Breast epithelium (tissue), 4 donors: ENCODE measurements around the gene JAGN1. TPM values are rescaled to one million over a fixed set of nuclear protein-coding genes. Genes with fewer than 3 reads are reported as not detected.
"Not testable (repeated sequence)": the region's sequence is repeated elsewhere in the genome, so short reads cannot be mapped to it uniquely, and the experiment has no call there.

ENCODE experiments used
- DNase-seq, 2 donors: peaks; one replicate each; pipeline ENCODE4 v3.0.0-alpha.2; 2019; ENCODE audit warnings: low spot score in 2 of 2
- H3K27ac ChIP-seq, 2 donors: fragments of 200-600 bp; sonication (generic) in 1 of 2; one replicate each; pipeline ENCODE4 v1.5.1; 2016 to 2019; ENCODE audit warnings: mild to moderate bottlenecking in 1 of 2
- H3K27me3 ChIP-seq, 2 donors: fragments of 200-600 bp; sonication (generic) in 1 of 2; one replicate each; pipeline versions ENCODE4 v1.5.1 to v1.6.0; 2017 to 2019; ENCODE audit warnings: control low read depth in 1 of 2, mild to moderate bottlenecking in 1 of 2
- H3K36me3 ChIP-seq: fragments of 200-600 bp; one replicate; pipeline ENCODE4 v1.5.1; 2019
- H3K4me1 ChIP-seq, 2 donors: fragments of 200-600 bp; sonication (generic); one replicate each; pipeline ENCODE4 v1.5.1; 2016 to 2019; ENCODE audit warnings: control low read depth in 1 of 2
- H3K4me3 ChIP-seq, 3 donors: fragments of 200-600 bp; sonication (generic); 1 replicate in 2 of 3; 2 replicates in 1 of 3; pipeline ENCODE4 v1.5.1; 2016 to 2019; ENCODE audit warnings: mild to moderate bottlenecking in 3 of 3, moderate library complexity in 2 of 3
- H3K9me3 ChIP-seq, 2 donors: fragments of 200-600 bp; sonication (generic) in 1 of 2; one replicate each; pipeline ENCODE4 v1.5.1; 2016 to 2019; ENCODE audit warnings: control low read depth in 1 of 2
- POLR2A ChIP-seq: fragments of 450-650 bp; IDR thresholded peaks from one replicate; pipeline ENCODE4 v1.6.1; 2016; ENCODE audit warnings: antibody characterized with exemption, mild to moderate bottlenecking, moderate library complexity
- POLR2AphosphoS5 ChIP-seq, 3 donors: sonication (generic); formaldehyde crosslinking; IDR thresholded peaks; one replicate each; pipeline ENCODE4 v1.6.1; 2017; ENCODE audit warnings: antibody characterized with exemption in 3 of 3
- intact Hi-C: fragments of 100-400 bp; cut with DNase I; formaldehyde crosslinking; loops from one replicate; pipeline ENCODE4 v1.15.1; 2023; ENCODE audit warnings: low total_unique reads
- total RNA-seq, 3 donors: library from RNA; depleted of rRNA; stranded (reverse); fragments of >200 nt; gene quantifications; one replicate each; pipeline ENCODE4 v1.1.0, GENCODE V29; 2016
- TF ChIP-seq, protein P1 (sequence below), 3 donors: fragments of 450-650 bp; IDR thresholded peaks; one replicate each; pipeline ENCODE4 v1.5.1; 2016 to 2017; ENCODE audit warnings: antibody characterized with exemption in 3 of 3, mild to moderate bottlenecking in 3 of 3, moderate library complexity in 3 of 3

Gene JAGN1
- total RNA-seq, 3 donors from 2014 or later = 34.1 to 73.1 (median 56.5) TPM

DNA sequence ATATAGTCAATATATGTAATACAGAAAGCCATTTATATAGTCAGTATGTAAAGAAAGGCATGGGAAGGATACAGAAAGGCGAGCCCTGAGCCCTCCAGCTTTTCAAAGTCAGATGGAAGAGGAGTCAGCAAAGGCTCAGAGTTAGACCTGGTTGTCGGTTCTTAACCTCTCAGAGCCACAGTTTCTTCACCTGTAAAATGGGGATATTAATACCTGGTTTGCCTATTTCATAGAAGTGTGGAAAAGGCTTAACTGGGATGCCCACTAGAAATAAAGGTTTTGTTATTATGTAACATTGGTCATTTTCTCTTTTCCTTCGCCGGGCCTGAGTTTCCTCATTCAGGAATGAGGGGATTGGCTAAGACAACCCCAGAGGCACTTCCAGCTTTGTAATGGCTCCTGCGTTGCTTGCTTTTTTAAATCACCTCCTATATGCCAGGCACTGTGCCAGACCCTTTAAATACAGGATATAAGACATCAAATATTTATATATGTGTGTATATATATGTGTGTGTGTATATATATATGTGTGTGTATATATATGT is 45.6 kb downstream of the JAGN1 start:
- peaks cover 0 to 20% of the 10 kb centered on the region in 2 donors for H3K4me1 ChIP-seq
- H3K27me3 ChIP-seq = no peaks in the 10 kb centered on the region
- H3K36me3 ChIP-seq = no peaks in the 10 kb centered on the region
- no peak overlapping the region for H3K27ac ChIP-seq
- intact Hi-C loops = no loop called here
- DNase-seq = no peak
- no peaks in the 10 kb centered on the region for H3K9me3 ChIP-seq
- TF ChIP-seq POLR2A (no peak), POLR2AphosphoS5 (IDR thresholded peaks at IDR 0.05) (no peak)
- TF ChIP-seq, protein P1, sequence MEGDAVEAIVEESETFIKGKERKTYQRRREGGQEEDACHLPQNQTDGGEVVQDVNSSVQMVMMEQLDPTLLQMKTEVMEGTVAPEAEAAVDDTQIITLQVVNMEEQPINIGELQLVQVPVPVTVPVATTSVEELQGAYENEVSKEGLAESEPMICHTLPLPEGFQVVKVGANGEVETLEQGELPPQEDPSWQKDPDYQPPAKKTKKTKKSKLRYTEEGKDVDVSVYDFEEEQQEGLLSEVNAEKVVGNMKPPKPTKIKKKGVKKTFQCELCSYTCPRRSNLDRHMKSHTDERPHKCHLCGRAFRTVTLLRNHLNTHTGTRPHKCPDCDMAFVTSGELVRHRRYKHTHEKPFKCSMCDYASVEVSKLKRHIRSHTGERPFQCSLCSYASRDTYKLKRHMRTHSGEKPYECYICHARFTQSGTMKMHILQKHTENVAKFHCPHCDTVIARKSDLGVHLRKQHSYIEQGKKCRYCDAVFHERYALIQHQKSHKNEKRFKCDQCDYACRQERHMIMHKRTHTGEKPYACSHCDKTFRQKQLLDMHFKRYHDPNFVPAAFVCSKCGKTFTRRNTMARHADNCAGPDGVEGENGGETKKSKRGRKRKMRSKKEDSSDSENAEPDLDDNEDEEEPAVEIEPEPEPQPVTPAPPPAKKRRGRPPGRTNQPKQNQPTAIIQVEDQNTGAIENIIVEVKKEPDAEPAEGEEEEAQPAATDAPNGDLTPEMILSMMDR (IDR thresholded peaks at IDR 0.05) = no peak
- no peak overlapping the region for H3K4me3 ChIP-seq

DNA sequence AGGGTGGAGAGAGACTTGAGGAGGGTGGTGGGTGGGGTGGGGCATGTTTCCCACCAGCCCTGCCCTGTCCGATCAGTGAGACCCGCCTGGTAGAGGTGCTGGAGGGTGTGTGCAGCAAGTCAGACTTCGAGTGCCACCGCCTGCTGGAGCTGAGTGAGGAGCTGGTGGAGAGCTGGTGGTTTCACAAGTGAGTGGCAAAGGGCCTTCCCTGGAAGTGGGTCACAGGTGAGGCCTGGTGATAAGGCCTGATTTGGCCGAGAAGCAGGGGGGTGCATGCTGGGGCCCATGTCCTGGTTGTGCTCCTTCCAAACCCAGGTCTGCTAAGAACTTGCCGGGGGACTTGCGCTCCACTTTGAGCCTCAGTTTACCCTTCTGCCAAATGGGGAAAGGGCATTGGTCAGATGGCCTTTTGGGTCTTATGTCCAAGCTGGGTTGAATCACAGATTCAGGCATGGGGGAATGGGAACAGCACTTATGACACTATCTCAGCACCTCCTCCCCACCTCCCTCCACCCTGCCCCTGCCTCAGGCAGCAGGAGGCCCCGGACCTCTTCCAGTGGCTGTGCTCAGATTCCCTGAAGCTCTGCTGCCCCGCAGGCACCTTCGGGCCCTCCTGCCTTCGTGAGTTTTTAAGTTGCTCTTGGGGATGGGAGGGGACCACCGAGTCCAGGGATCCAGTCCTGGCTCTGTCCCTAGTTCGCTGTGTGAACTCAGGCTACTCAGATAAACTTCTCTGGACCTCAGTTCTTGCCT is 47.3 kb downstream of the JAGN1 start:
- no peak for DNase-seq
- TF ChIP-seq POLR2AphosphoS5 (IDR thresholded peaks at IDR 0.05) = no peak
- no peaks in the 10 kb centered on the region for H3K36me3 ChIP-seq
- H3K27ac ChIP-seq = no peak overlapping the region
- intact Hi-C loops = no loop called here
- H3K27me3 ChIP-seq = no peaks in the 10 kb centered on the region
- H3K4me3 ChIP-seq = no peak overlapping the region
- no peaks in the 10 kb centered on the region for H3K9me3 ChIP-seq
- peaks cover 0 to 20% of the 10 kb centered on the region in 2 donors for H3K4me1 ChIP-seq

DNA sequence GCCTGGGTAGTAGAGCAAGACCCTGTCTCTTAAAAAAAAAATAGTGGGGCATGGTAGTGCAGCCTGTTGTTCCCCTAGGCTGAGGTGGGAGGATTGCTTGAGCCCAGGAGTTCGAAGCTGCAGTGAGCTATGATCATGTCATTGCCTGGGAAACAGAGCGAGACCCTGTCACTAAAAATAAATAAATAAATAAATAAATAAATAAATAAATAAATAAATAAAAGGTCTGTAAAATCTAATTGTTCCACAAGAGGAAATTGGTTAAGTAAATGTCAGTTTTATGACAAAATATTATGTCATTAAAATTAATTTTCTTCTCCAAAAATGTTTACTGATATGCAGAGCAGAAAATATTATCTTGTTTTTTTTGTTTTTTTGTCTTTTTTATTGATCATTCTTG is 48.6 kb downstream of the JAGN1 start:
- intact Hi-C loops = no loop called here
- Histone ChIP-seq H3K4me3 (no peak overlapping the region), H3K27ac (no peak overlapping the region), H3K27me3 (no peaks in the 10 kb centered on the region), H3K9me3 (no peaks in the 10 kb centered on the region), H3K36me3 (no peaks in the 10 kb centered on the region), H3K4me1 (peaks cover 0 to 20% of the 10 kb centered on the region in 2 donors)
- no peak for DNase-seq
- TF ChIP-seq, protein P1 (IDR thresholded peaks at IDR 0.05) = no peak
- TF ChIP-seq POLR2A = no peak
- TF ChIP-seq POLR2AphosphoS5 (IDR thresholded peaks at IDR 0.05) = no peak

DNA sequence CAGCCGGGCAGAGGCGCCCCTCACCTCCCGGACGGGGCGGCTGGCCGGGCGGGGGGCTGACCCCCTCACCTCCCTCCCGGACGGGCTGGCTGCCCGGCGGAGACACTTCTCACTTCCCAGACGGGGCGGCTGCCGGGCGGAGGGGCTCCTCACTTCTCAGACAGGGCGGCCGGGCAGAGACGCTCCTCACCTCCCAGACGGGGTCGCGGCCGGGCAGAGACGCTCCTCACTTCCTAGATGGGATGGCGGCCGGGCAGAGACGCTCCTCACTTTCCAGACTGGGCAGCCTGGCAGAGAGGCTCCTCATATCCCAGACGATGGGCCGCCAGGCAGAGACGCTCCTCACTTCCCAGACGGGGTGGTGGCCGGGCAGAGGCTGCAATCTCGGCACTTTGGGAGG is 49.5 kb downstream of the JAGN1 start:
- H3K9me3 ChIP-seq, H3K36me3 ChIP-seq, DNase-seq, H3K27me3 ChIP-seq, H3K4me3 ChIP-seq, H3K27ac ChIP-seq: not testable (repeated sequence)
- H3K4me1 ChIP-seq = peaks cover 0 to 13% of the 10 kb centered on the region in 2 donors
- intact Hi-C loops = loop anchor here (10.0 kb wide), 1 partner anchor 95 kb away; the partner anchor contains the start of gene RPUSD3

DNA sequence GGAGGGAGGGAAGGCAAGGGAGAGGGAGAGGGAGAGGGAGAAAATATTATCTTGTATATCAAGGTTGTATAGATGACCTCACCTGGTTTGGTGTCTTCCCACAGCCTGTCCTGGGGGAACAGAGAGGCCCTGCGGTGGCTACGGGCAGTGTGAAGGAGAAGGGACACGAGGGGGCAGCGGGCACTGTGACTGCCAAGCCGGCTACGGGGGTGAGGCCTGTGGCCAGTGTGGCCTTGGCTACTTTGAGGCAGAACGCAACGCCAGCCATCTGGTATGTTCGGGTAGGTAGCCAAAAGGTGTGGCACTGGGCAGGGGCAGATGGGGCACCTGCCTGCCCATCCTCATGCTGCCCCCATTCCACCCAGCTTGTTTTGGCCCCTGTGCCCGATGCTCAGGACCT is 50.3 kb downstream of the JAGN1 start:
- intact Hi-C loops = loop anchor here (10.0 kb wide), 1 partner anchor 96 kb away; the partner anchor contains the start of gene RPUSD3
- no peak for DNase-seq
- peak overlapping the region in 1 of 2 donors; percentile 48 for H3K27ac ChIP-seq
- TF ChIP-seq POLR2AphosphoS5 (IDR thresholded peaks at IDR 0.05) (no peak), POLR2A (no peak)
- TF ChIP-seq, protein P1 (IDR thresholded peaks at IDR 0.05) = no peak
- peaks cover 0 to 4% of the 10 kb centered on the region in 2 donors for H3K4me1 ChIP-seq
- no peaks in the 10 kb centered on the region for H3K36me3 ChIP-seq
- H3K4me3 ChIP-seq = no peak overlapping the region
- no peaks in the 10 kb centered on the region for H3K9me3 ChIP-seq
- H3K27me3 ChIP-seq = no peaks in the 10 kb centered on the region

DNA sequence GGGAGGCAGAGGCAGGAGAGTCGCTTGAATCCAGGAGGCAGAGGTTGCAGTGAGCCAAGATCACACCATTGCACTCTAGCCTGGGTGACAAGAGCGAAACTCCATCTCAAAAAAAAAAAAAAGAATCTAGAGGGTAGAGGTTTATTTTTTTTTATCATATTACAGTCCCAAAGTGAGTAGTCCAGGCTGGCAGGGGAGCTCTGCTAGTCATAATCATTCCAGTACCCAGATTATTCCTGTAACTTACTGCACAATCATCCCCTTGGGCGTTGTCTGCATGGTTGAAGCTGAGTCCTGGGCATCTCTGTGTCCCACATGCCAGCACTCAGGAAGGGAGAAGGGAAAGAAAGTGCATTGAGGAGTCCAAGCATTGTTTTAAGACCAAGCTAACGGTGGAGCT is 51.8 kb downstream of the JAGN1 start:
- H3K36me3 ChIP-seq = no peaks in the 10 kb centered on the region
- no peaks in the 10 kb centered on the region for H3K4me1 ChIP-seq
- intact Hi-C loops = loop anchor here (10.0 kb wide), 1 partner anchor 97 kb away; the partner anchor contains the start of gene RPUSD3

More for the DNA sequence above, 51.8 kb downstream of the JAGN1 start:
- H3K9me3 ChIP-seq = no peaks in the 10 kb centered on the region
- no peak overlapping the region for H3K4me3 ChIP-seq
- DNase-seq = no peak
- H3K27me3 ChIP-seq = no peaks in the 10 kb centered on the region
- TF ChIP-seq POLR2A (no peak), POLR2AphosphoS5 (IDR thresholded peaks at IDR 0.05) (no peak)
- TF ChIP-seq, protein P1 (IDR thresholded peaks at IDR 0.05) = no peak
- peak overlapping the region in 1 of 2 donors; percentile 48 for H3K27ac ChIP-seq
